Thyroid gland (tissue), 4 donors: ENCODE measurements around the gene CDON. TPM values are rescaled to one million over a fixed set of nuclear protein-coding genes. Genes with fewer than 3 reads are reported as not detected.

Source experiments
- DNase-seq, 2 donors: peaks; one replicate each; pipeline ENCODE4 v3.0.0-alpha.2; 2019
- H3K27ac ChIP-seq, 3 donors: fragments of 200-600 bp; sonication (generic); 1 replicate in 2 of 3; 2 replicates in 1 of 3; pipeline ENCODE4 v1.5.1; 2016 to 2019; ENCODE audit warnings: mild to moderate bottlenecking in 1 of 3, moderate library complexity in 1 of 3
- H3K27me3 ChIP-seq: fragments of 200-600 bp; sonication (generic); one replicate; pipeline ENCODE4 v1.5.1; 2019
- H3K36me3 ChIP-seq, 2 donors: fragments of 200-600 bp; sonication (generic); one replicate each; pipeline ENCODE4 v1.5.1; 2016 to 2019
- H3K4me1 ChIP-seq, 2 donors: fragments of 200-600 bp; sonication (generic); one replicate each; pipeline ENCODE4 v1.5.1; 2017 to 2019
- H3K4me3 ChIP-seq, 3 donors: fragments of 200-600 bp; sonication (generic); replicated peaks in 1 of 3; 1 replicate in 2 of 3; 2 replicates in 1 of 3; pipeline ENCODE4 v1.5.1; 2016; ENCODE audit warnings: mild to moderate bottlenecking in 1 of 3
- H3K9me3 ChIP-seq: fragments of 200-600 bp; sonication (generic); one replicate; pipeline ENCODE4 v1.5.1; 2017
- CTCF ChIP-seq, 6 experiments: fragments of 200-600 bp in 3 of 6; fragments of 450-650 bp in 3 of 6; sonication (generic) in 3 of 6; IDR thresholded peaks; one replicate each; pipeline ENCODE4 v1.5.1; 2016 to 2019; ENCODE audit warnings: antibody characterized with exemption in 6 of 6, mild to moderate bottlenecking in 2 of 6, inconsistent platforms in 1 of 6, moderate library complexity in 1 of 6
- POLR2A ChIP-seq, 2 donors: fragments of 450-650 bp; IDR thresholded peaks; one replicate each; pipeline ENCODE4 v1.6.1; 2017; ENCODE audit warnings: antibody characterized with exemption in 2 of 2, mild to moderate bottlenecking in 2 of 2, moderate library complexity in 1 of 2
- WGBS, 2 donors: methylation state at CpG; one replicate each; pipeline ENCODE4 v1.1.5; 2017; 5-methylcytosine and 5-hydroxymethylcytosine counted together
- intact Hi-C: fragments of 100-400 bp; cut with DNase I; formaldehyde crosslinking; loops from one replicate; pipeline ENCODE4 v1.15.1; 2023
- total RNA-seq, 4 donors: library from RNA; depleted of rRNA; stranded (reverse); fragments of >200 nt; gene quantifications; one replicate each; pipeline ENCODE4 v1.2.3, GENCODE V29; 2016

The CDON gene
- total RNA-seq, 4 donors from 2014 or later = 75.8 to 168 (median 108) TPM

GRCh38 chr11:125974284-125974683, 88.4 kb downstream of the CDON start:
- Histone ChIP-seq H3K4me1 (peaks cover 0 to 10% of the 10 kb centered on the region in 2 donors), H3K9me3 (no peaks in the 10 kb centered on the region), H3K27me3 (no peaks in the 10 kb centered on the region), H3K4me3 (no peak overlapping the region), H3K36me3 (peaks cover 6 to 8% of the 10 kb centered on the region in 2 donors), H3K27ac (no peak overlapping the region)
- DNase-seq = no peak
- TF ChIP-seq POLR2A (IDR thresholded peaks at IDR 0.05) = no peak
- TF ChIP-seq CTCF (IDR thresholded peaks at IDR 0.05) = no peak
- intact Hi-C loops = no loop called here

- WGBS, 2 donors = 73 to 79% methylated on average over 6 of the region's 6 CpGs
Observed at GRCh38 chr11:125971618-125972017, 91.0 kb downstream of the CDON start.

GRCh38 chr11:125968354-125968753, 94.3 kb downstream of the CDON start:
- Histone ChIP-seq H3K4me1 (no peaks in the 10 kb centered on the region), H3K27ac (no peak overlapping the region), H3K9me3 (no peaks in the 10 kb centered on the region), H3K27me3 (no peaks in the 10 kb centered on the region), H3K4me3 (no peak overlapping the region), H3K36me3 (peaks cover 6 to 8% of the 10 kb centered on the region in 2 donors)
- DNase-seq = no peak
- 81 to 96% methylated on average over 7 of the region's 7 CpGs for WGBS, 2 donors
- intact Hi-C loops = no loop called here
- no peak for TF ChIP-seq POLR2A (IDR thresholded peaks at IDR 0.05)
- TF ChIP-seq CTCF (IDR thresholded peaks at IDR 0.05) = no peak

More at GRCh38 chr11:125971618-125972017, 91.0 kb downstream of the CDON start:
- Histone ChIP-seq H3K4me1 (peaks cover 0 to 10% of the 10 kb centered on the region in 2 donors), H3K4me3 (no peak overlapping the region), H3K36me3 (peaks cover 6 to 8% of the 10 kb centered on the region in 2 donors), H3K27ac (no peak overlapping the region), H3K9me3 (no peaks in the 10 kb centered on the region), H3K27me3 (no peaks in the 10 kb centered on the region)
- intact Hi-C loops = no loop called here
- no peak for DNase-seq
- TF ChIP-seq POLR2A (IDR thresholded peaks at IDR 0.05) = no peak
- no peak for TF ChIP-seq CTCF (IDR thresholded peaks at IDR 0.05)

- DNase-seq = no peak
- WGBS, 2 donors = 94% methylated on average over 4 of the region's 4 CpGs
- intact Hi-C loops = no loop called here
Observed at GRCh38 chr11:125967515-125967914, 95.2 kb downstream of the CDON start.

GRCh38 chr11:125960771-125961170, 101.9 kb downstream of the CDON start:
- intact Hi-C loops = no loop called here
- Histone ChIP-seq H3K27ac (peak overlapping the region; percentile 35 to 71 (median 36)), H3K9me3 (no peaks in the 10 kb centered on the region), H3K27me3 (no peaks in the 10 kb centered on the region), H3K4me3 (no peak overlapping the region), H3K4me1 (peaks cover 12% of the 10 kb centered on the region in 2 donors), H3K36me3 (peaks cover 10 to 32% of the 10 kb centered on the region in 2 donors)
- WGBS, 2 donors = 85 to 89% methylated on average over 6 of the region's 6 CpGs
- DNase-seq = no peak
- TF ChIP-seq CTCF (IDR thresholded peaks at IDR 0.05) (no peak), POLR2A (IDR thresholded peaks at IDR 0.05) (no peak)

More at GRCh38 chr11:125967515-125967914, 95.2 kb downstream of the CDON start:
- Histone ChIP-seq H3K9me3 (no peaks in the 10 kb centered on the region), H3K4me1 (no peaks in the 10 kb centered on the region), H3K36me3 (peaks cover 6 to 8% of the 10 kb centered on the region in 2 donors), H3K27ac (no peak overlapping the region), H3K4me3 (no peak overlapping the region), H3K27me3 (no peaks in the 10 kb centered on the region)
- no peak for TF ChIP-seq POLR2A (IDR thresholded peaks at IDR 0.05)
- no peak for TF ChIP-seq CTCF (IDR thresholded peaks at IDR 0.05)
